GM15510 (cell line): ENCODE measurements around the gene EGFLAM.

Source experiments
- POLR2A ChIP-seq: IDR thresholded peaks from 3 replicates; pipeline ENCODE4 v1.6.1; 2011; ENCODE audit warnings: borderline replicate concordance; ENCODE audit not compliant: insufficient read length; ENCODE audit errors: extremely low read depth

The EGFLAM gene

DNA sequence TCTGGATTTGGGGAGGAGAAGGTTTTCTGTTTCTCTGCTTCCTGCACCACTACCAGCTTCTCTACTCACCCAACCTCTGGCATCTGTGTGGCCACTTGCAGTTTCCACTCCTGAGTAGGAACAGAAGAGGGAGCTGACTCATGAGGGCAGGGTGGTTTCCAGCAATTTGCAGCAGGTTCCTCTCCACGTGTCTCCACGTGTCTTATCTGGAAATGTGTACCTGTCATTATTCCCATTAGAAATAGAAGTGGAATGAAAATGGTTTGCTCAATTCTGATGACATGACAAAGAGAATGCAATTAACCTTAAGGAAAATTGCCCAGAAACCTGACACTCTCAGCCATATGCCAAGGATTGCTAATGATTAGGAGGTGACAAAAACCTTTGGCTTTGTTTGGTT is 33.0 kb downstream of the EGFLAM start:
- TF ChIP-seq POLR2A = no peak

DNA sequence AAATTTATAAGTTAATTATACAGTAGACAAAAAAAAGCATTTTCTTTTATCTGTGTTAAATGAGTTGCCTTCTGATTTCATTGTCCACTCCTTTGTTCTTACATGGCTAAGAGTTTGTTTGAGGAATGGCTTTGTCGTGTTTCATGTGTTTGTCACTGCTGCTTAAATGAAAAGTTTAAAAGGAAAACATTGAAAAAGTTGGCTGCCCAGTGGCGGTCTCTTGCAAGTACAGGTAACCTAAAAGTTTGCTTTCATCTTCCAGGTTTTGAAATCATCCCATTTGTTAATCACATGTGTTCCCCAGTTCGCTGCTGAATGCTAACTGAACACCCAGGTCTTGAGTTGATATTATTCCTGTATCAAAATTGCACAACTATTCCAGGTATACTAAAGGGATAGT is 33.9 kb downstream of the EGFLAM start:
- TF ChIP-seq POLR2A = no peak

DNA sequence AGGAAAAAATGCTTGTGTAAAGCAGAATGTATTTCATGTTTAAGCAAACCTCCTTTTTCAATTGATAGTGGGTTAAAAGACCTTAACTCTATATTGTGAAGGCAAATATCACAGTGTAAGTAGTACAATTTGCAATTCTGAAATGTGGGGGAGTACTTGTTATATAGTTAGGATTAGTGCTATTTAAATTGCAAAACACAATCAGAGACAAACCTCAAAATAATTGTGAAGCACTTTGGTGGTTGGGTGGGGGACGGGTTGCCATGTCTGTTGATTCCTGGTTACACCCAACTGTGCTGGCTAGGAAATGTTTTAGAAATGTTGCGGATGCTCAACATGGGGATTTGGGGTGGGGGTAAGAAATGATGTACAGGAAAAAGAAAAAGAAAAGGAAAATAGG is 37.4 kb downstream of the EGFLAM start:
- TF ChIP-seq POLR2A = no peak

DNA sequence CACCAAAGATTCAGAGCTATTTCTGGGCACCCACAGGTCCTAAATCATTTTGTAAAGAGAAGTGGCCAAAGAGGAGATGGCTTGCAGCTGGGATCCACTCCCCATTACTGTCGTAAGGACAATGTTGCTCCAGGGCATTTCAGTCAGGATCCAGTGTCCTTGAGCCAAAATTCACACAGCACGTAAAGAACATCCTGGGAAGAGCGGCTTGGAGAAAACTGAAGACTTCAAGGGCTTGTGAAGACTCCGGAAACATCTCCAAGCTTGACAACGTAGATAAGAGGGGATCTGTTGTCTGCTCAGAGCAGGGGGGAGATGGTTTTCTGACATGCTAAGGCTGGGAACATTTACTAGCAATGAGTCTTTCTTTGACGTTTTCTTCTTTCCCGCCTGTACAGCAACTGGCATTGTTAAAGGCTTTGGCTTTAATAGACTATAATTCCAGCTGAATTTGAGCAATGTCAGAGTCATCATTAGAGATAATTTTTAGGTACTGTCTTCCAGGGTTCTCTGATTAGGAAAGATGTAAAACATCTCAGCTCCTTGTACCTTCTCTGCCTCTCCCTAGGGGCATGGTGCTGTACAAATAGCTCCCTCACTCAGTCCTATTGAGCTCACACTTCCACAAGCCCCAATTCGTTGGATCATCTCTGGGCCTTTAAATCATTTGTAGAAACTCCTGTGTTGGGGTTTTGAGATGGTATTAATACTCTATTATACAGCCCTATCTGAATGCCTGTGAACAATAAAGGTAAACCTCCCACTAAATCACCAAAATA is 39.7 kb downstream of the EGFLAM start:
- TF ChIP-seq POLR2A = no peak

DNA sequence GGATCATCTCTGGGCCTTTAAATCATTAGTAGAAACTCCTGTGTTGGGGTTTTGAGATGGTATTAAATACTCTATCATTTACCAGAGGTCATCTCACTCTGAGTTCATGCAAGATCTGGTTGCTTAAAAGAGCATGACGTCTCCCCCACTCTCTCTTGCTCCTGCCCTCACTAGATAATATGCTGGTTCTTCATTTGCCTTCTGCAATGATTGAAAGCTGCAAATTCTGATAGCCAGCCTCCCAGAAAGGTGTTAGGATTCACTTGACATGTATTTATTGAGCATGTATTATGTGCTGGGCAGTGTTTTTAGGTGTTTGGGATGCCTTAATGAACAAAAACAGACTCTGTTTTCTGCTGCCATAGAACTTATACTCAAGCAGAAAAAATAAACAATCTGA is 41.2 kb downstream of the EGFLAM start:
- no peak for TF ChIP-seq POLR2A

DNA sequence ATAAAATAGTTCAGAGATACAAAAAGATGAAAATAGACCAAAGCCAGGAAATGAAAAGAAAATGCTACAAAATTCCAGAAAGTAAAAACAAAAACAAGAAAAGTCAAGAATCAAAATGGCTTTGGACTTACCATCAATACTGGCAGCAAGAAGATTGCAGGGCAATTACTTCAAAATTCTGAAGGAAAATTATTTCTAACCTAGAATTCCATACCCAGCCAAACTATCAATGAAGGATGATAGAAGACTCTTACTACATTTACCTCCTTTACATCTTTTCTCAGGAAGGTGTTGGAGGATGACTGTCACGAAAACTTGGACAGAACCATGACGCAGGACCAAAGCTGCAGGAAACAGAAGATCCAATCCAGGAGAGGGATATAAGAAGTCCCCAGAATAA is 46.8 kb downstream of the EGFLAM start:
- no peak for TF ChIP-seq POLR2A

DNA sequence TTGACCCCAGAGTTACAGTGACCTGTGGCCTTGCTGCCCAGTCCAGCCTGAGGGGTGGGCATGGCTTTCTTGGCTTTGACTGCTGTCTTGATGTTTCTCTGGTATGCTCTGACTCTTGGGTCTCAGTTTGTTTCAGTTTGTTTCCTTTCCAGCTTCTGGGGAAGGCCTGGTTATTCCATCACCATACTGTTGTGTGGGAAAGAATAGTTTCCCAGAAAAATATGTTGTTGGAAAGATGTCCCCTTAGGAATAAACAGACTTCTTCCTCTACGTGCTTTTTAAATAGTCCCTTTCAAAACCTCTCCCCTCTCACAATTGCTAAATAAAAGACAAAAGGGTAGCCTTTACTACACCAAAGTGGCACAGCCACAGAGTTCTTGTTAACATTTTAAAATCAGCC is 49.5 kb downstream of the EGFLAM start:
- TF ChIP-seq POLR2A = no peak

DNA sequence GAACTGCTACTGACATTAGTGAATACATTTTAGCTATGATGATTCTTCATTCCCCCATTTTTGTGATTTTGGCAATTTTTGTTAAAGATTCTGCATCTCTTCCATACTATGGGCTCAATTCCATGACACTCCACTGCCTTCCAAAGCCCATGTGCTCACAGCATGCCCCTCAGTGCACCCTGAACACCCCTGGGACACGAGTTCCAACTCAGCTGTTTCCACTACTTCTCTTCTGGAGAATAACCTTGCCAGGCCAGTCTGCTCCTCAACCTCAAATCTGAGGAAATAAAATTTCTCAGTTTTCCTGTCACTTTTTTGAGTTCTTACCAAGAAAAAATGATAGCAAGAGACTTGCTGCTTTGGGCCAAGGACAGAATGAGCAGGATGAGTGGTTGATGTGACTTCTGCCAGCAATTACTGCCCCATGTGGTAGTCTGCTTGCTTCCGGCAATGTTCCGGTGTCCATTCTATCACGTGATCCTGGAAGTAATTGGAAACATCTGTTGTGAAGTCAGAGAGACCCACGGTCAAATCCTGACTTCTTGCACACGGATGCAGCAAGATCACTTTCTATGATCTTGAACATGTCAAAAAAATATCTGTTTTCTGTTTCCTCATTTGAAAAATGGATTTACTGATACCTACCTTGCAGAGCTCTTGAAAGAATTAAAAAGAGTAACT is 58.3 kb downstream of the EGFLAM start:
- TF ChIP-seq POLR2A = no peak

DNA sequence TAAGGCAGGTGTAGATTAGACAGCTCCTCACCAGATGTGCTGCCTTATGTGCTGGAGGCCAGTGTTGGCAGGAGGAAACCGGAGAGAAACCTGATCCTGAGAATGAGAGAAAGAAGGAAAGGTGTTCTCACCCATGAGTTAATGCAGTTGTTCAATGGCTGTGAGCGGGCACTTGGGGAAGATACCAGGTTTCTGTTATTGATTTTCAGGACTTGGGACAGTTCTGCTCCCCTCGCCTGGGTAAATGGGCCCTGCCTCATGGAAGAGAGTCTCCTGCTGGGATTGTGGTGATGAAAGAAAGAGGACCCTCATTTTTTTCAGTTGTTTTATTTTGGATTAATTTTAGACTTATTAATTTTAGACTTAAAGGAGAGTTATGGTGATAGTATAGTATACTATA is 59.5 kb downstream of the EGFLAM start:
- no peak for TF ChIP-seq POLR2A

DNA sequence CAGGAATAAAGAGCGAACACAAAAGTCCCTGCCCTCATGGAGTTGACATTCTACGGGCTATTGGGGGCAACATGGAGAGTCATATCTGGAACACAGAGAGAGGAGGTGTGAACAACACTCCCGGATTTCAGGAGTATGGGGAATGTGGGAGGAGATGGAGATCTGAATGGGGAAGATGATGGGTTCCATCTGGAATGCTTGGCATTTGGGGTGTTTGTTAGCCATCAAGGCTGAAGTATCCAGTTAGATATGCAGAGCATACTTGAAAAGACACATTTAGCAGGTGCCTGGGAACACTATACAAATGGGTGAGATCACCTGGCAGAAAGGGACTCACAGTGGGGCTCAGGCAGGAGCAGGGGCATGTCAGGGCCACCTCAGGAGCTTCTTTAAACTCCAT is 61.1 kb downstream of the EGFLAM start:
- no peak for TF ChIP-seq POLR2A

DNA sequence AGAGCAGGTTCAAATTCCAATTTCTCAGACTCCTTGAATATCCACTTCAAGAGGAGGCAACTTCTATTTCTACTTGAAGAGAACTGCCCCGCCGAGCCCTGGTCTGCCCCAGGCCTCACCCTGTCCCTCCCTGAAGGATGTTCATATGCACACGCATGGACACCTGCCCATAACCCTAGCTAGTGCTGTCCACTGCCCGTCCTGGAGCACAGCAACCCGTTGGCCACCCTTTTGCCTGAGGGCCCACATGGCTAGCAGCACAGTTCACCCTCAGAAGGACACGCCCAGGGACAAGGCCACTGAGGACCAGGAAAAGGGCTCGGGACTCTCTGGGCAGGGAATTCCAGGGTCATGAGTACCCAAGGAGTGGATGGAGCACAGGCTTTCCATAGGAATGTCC is 63.6 kb downstream of the EGFLAM start:
- TF ChIP-seq POLR2A = no peak

DNA sequence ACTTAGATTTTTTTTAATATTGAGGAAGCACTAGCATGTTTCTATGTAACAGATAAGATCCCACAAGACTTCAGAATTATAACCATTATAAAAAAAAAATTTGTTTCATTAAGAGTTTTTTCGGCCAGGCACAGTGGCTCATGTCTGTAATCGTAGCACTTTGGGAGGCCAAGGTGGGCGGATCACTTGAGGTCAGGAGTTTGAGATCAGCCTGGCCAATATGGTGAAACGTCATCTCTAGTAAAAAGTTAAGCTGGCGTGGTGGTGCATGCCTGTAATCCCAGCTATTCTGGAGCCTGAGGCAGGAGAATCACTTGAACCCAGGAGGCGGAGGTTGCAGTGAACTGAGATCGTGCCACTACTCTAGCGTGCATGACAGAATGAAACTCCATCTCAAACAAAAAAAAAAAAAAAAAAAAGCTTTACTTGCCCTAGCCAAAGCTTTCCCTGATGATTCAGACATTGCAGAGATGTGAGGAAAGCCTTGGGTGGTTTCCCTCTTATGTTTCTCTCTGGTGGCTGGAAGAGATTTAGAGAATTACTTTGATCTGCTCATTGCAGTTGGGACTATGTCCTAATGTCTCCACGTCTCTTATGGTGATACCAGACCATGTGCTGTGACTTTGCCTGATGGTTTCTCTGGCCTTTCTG is 65.4 kb downstream of the EGFLAM start:
- TF ChIP-seq POLR2A = no peak

DNA sequence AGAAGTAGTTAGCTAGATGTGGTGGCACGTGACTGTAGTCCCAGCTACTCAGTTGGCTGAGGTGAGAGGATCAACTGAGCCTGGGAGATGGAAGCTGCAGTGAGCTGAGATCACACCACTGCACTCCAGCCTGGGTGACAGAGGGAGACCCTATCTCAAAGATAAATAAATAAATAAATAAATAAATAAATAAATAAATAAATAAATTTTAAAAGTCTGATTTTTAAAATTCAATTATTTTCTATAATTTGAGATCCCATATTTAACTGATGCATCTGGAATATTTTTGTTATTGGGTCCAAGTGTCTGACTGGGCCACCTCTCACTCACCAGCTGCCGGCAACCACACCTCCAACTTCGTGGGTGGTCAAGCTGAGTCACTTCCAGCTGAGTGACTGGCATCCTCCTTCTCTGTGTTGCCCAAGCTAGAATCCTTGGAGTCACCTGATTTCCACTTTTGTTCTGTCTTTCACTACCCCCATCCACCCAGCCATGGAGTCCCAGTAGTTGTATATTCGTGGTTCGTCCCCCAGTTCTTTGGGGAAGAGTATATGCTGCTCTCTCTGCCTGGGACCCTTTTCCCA is 70.9 kb downstream of the EGFLAM start:
- TF ChIP-seq POLR2A = no peak

DNA sequence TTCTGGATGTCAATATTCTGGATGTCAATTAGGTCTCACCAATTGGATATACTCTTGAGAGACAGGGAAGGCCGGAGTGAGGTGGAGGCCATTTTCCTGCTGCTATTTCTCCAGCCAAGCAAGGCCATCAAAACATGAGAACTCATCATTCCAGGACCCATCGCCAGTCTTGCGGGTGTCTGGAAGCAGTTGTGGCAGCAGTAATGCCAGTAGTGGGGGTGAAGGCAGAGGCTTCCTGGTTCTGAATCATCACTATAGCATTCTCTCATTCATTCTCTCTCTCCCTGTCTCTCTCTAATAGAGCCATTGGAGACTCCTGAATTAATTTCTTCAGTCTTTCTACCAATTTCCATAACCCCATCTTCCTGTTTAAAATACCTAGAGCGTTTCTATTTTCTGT is 71.8 kb downstream of the EGFLAM start:
- TF ChIP-seq POLR2A = no peak

DNA sequence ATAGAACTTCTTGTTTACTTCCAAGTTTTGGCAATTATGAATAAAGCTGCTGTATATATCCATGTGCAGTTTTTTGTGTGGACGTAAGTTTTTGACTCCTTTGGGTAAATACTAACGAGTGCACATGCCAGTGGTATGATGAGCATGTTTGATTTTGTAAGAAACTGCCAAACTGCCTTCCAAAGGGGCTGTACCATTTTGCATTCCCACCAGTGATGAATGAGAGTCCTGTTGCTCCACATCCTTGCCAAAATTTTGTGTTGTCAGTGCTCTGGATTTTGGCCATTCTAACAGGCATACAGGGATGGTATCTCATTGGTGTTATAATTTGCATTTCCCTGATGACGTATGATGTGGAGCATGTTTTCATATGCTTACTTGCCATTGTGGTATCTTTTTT is 73.5 kb downstream of the EGFLAM start:
- TF ChIP-seq POLR2A = no peak
